ENCODE results near the gene AATF.

Gene AATF

GRCh38 chr17:36922175-36922574 is 26.6 kb upstream of the AATF start:
- H2AFZ ChIP-seq (ENCODE audit: low read length) = no peak overlapping the region
- H3K4me3 ChIP-seq (ENCODE audit: low read length) = no peak overlapping the region
- H3K27me3 ChIP-seq (replicated peaks; ENCODE audit: insufficient read depth, low read length) = peaks cover 6% of the 10 kb centered on the region; the same call in 1 of the 2 replicates
- H3K9me3 ChIP-seq (replicated peaks; ENCODE audit: insufficient read depth, low read length) = no peaks in the 10 kb centered on the region
- no peaks in the 10 kb centered on the region for H3K79me2 ChIP-seq (ENCODE audit: low read length)
- H3K9ac ChIP-seq (ENCODE audit: low read length) = no peak overlapping the region
- H3K4me2 ChIP-seq (ENCODE audit: low read depth, low read length) = no peak overlapping the region
- H4K20me1 ChIP-seq (ENCODE audit: insufficient read depth, low read length) = no peaks in the 10 kb centered on the region
- DNase-seq = no peak
- H3K4me1 ChIP-seq (ENCODE audit: low read length) = no peaks in the 10 kb centered on the region
- TF ChIP-seq EZH2phosphoT487 (IDR thresholded peaks at IDR 0.05; ENCODE audit: low read length) (no peak), CTCF (IDR thresholded peaks at IDR 0.05; ENCODE audit: low read length) (no peak), EZH2 (optimal IDR thresholded peaks at IDR 0.05; ENCODE audit: low read depth, low read length) (no peak)
- H3F3A ChIP-seq (ENCODE audit: insufficient read depth, low read length) = no peaks in the 10 kb centered on the region
- H3K27ac ChIP-seq (ENCODE audit: low read length) = no peak overlapping the region
- no peaks in the 10 kb centered on the region for H3K36me3 ChIP-seq (replicated peaks; ENCODE audit: insufficient read depth, low read length)
- H3K9me2 ChIP-seq (replicated peaks; ENCODE audit: insufficient read depth, low read length) = no peaks in the 10 kb centered on the region

- Histone ChIP-seq H3K4me2 (ENCODE audit: low read depth, low read length) (no peak overlapping the region), H2AFZ (ENCODE audit: low read length) (no peak overlapping the region), H3K4me3 (ENCODE audit: low read length) (no peak overlapping the region), H3F3A (ENCODE audit: insufficient read depth, low read length) (no peaks in the 10 kb centered on the region), H3K9me2 (replicated peaks; ENCODE audit: insufficient read depth, low read length) (no peaks in the 10 kb centered on the region), H4K20me1 (ENCODE audit: insufficient read depth, low read length) (no peaks in the 10 kb centered on the region), H3K79me2 (ENCODE audit: low read length) (no peaks in the 10 kb centered on the region), H3K9me3 (replicated peaks; ENCODE audit: insufficient read depth, low read length) (no peaks in the 10 kb centered on the region), H3K9ac (ENCODE audit: low read length) (no peak overlapping the region), H3K27me3 (replicated peaks; ENCODE audit: insufficient read depth, low read length) (peaks cover 8% of the 10 kb centered on the region; the same call in 1 of the 2 replicates), H3K36me3 (replicated peaks; ENCODE audit: insufficient read depth, low read length) (no peaks in the 10 kb centered on the region), H3K4me1 (ENCODE audit: low read length) (peaks cover 4% of the 10 kb centered on the region; the same call in 1 of the 2 replicates), H3K27ac (ENCODE audit: low read length) (no peak overlapping the region)
- TF ChIP-seq EZH2phosphoT487 (IDR thresholded peaks at IDR 0.05; ENCODE audit: low read length) = no peak
- TF ChIP-seq CTCF (IDR thresholded peaks at IDR 0.05; ENCODE audit: low read length) = no peak
- no peak for TF ChIP-seq EZH2 (optimal IDR thresholded peaks at IDR 0.05; ENCODE audit: low read depth, low read length)
- DNase-seq = no peak
Measured at GRCh38 chr17:36923814-36924221, 24.9 kb upstream of the AATF start.

GRCh38 chr17:36926226-36926625 is 22.5 kb upstream of the AATF start:
- Histone ChIP-seq H3K9ac (ENCODE audit: low read length) (no peak overlapping the region), H3F3A (ENCODE audit: insufficient read depth, low read length) (no peaks in the 10 kb centered on the region), H3K4me3 (ENCODE audit: low read length) (no peak overlapping the region), H3K9me2 (replicated peaks; ENCODE audit: insufficient read depth, low read length) (no peaks in the 10 kb centered on the region), H4K20me1 (ENCODE audit: insufficient read depth, low read length) (no peaks in the 10 kb centered on the region), H3K9me3 (replicated peaks; ENCODE audit: insufficient read depth, low read length) (no peaks in the 10 kb centered on the region), H2AFZ (ENCODE audit: low read length) (no peak overlapping the region), H3K79me2 (ENCODE audit: low read length) (no peaks in the 10 kb centered on the region), H3K27ac (ENCODE audit: low read length) (no peak overlapping the region), H3K36me3 (replicated peaks; ENCODE audit: insufficient read depth, low read length) (no peaks in the 10 kb centered on the region), H3K4me2 (ENCODE audit: low read depth, low read length) (no peak overlapping the region), H3K4me1 (ENCODE audit: low read length) (peaks cover 4% of the 10 kb centered on the region; the same call in 1 of the 2 replicates), H3K27me3 (replicated peaks; ENCODE audit: insufficient read depth, low read length) (peaks cover 26% of the 10 kb centered on the region)
- TF ChIP-seq EZH2phosphoT487 (IDR thresholded peaks at IDR 0.05; ENCODE audit: low read length) (no peak), EZH2 (optimal IDR thresholded peaks at IDR 0.05; ENCODE audit: low read depth, low read length) (no peak), CTCF (IDR thresholded peaks at IDR 0.05; ENCODE audit: low read length) (no peak)
- no peak for DNase-seq
